SU-DHL-6 (cell line): ENCODE data around the gene STAM2.

ENCODE experiments used
- CTCF ChIP-seq: fragments of 200-600 bp; sonication (generic); IDR thresholded peaks from one replicate; pipeline ENCODE4 v1.5.1; 2017; ENCODE audit warnings: antibody characterized with exemption, mild to moderate bottlenecking, low read length, moderate library complexity; ENCODE audit not compliant: insufficient read depth, poor library complexity, severe bottlenecking
- EZH2phosphoT487 ChIP-seq: fragments of 200-600 bp; sonication (generic), shearing (Covaris generic); conservative IDR thresholded peaks from 2 replicates; pipeline ENCODE4 v1.6.1; 2018; ENCODE audit warnings: mild to moderate bottlenecking, antibody characterized with exemption, low read length, moderate library complexity, mixed read lengths

- no peak for TF ChIP-seq CTCF
- no peak for TF ChIP-seq EZH2phosphoT487
Observed at GRCh38 chr2:152171718-152172117, 3.8 kb downstream of the STAM2 start.
